ELF-1 (cell line): ENCODE results near the gene TCP11L2.
A peak's percentile ranks its signal among the peaks of the same experiment; 100 is the strongest.
"Not testable (repeated sequence)": the region's sequence is repeated elsewhere in the genome, so short reads cannot be mapped to it uniquely, and the experiment has no call there.

Experiments used
- DNase-seq: peaks from one replicate; pipeline ENCODE4 v3.0.0-alpha.2; 2016; ENCODE audit warnings: low read depth, low spot score

The TCP11L2 gene

DNA sequence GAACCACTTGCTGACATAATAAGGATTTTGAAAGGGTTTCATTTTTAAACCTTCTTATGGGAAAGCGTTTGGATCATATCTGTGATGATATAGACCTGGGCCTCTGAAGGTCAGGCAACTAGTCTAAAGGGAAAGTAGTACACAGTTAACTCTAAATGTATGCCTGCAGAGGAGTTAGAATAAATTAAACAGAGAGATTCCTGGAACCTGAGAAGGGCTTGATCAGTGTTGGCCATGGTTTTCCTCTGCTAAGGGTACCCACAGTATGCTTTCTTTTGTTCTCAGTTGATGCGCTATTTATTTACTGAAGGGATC is 40.6 kb downstream of the TCP11L2 start:
- no peak for DNase-seq

DNA sequence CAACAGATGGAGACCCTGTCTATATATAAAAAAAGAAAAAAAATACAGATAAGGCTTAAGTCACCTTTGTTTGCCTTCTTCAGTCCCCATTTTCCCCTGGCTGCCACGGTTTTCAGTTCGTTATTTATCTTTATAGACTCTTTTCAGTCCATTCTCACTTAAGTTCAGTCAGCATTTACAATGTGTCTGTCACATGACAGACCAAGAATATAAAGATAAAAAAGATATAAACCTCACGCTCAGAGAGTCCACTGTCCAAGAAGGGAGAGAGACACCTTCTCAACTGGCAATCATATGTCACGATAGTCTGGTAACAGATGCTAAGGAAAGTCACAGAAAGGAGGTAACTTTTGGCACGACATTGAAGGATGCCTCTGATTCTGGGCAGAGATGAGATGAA is 41.6 kb downstream of the TCP11L2 start:
- DNase-seq, result no peak

DNA sequence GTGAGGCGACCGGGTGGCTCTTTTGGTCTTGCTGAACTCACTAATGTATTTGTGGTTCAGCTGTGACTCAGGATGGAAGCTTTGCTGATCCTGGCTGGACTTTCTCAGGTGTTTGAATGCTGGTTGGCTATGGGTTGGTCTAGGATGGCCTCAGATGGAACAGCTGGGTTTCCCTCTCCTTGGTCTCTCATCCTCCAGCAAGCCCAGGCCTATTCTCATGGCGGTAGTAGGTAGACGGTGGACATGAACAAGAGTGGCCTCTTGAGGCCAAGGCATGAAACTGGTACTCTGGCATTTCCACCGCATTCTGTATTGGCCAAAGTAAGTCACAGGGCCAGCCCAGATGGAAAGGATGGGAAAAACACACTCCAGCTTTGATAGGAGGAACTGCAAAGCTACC is 43.2 kb downstream of the TCP11L2 start:
- peak; percentile 79 for DNase-seq

DNA sequence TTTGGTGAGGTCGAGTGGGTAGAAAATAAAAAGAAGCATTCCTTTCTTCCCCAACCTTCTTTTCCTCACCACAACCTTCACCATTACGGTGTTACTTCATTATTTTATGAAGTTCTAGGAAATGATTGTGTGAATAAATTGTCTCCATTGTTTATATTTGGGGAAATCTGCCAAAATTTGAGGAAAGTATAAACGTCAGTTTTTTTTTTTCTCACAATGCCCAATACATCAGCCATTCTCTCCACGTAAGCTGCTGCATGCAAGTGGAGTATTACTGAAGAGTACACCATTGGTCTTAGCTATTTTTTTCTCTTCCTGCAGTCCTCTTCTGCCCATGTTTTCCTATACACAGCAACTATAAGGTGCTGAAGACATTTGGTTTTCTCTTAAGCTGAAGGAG is 45.9 kb downstream of the TCP11L2 start:
- no peak for DNase-seq

DNA sequence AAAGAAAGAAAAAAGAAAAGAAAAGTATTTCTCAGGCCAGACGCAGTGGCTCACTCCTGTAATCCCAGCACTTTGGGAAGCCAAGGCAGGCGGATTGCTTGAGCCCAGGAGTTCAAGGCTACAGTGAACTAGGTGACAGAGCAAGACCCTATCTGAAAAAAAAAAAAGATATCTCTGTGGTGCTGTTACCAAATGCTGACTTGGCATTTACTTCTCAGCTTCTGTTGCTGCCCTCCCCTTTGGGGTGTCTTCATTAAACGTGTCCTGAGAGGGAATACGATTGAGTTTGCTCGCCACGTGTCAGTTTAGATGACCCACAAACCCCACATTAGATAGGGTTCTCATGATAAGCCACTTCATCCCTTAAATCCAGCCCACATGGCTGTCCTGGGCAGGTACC is 50.6 kb downstream of the TCP11L2 start:
- no peak for DNase-seq

DNA sequence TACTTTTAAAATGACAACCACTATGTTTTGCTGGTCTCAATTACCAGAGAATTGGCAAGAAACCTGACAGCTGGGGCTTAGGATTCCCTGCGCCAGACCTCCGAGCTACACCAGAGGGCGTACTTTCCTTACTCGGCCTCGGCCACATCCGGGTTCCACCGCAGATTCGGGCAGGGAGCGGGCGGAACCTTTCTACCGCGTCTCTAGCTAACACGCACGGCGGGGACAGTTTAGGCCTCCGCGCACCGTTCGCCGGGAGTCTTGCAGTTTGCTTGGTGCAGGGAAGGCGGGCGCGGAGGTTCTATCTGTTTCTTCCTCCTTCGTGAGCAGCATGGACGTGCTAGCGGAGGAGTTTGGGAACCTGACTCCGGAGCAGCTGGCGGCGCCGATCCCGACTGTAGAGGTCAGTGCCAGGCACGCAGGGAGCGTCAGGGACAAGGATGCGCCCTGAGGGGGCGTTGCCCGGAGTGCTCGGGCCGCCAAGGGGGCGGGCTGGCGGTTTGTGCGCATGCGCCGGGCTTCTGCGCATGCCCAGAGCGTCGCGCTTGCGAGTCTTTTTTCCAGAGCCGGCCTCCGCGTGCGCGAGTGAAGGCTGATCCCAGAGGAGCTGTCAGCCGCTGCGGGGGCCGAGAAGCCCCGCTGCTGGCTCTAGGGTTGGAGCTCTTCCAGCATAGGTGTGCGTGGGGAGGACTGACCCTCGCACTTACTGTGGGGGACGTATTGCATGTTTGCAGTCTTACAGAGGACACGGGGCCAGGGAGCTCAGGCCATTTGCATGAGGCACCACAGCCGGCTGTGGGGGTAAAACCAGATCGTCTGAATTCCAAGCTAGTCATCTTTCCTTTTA is 55.2 kb downstream of the TCP11L2 start, which contains the start of gene POLR3B:
POLR3B (plus strand) TSS at position 200 of the 847 bp plus-strand sequence; CDS start at position 332, 132 bp downstream.
- peak; percentile 97 for DNase-seq

DNA sequence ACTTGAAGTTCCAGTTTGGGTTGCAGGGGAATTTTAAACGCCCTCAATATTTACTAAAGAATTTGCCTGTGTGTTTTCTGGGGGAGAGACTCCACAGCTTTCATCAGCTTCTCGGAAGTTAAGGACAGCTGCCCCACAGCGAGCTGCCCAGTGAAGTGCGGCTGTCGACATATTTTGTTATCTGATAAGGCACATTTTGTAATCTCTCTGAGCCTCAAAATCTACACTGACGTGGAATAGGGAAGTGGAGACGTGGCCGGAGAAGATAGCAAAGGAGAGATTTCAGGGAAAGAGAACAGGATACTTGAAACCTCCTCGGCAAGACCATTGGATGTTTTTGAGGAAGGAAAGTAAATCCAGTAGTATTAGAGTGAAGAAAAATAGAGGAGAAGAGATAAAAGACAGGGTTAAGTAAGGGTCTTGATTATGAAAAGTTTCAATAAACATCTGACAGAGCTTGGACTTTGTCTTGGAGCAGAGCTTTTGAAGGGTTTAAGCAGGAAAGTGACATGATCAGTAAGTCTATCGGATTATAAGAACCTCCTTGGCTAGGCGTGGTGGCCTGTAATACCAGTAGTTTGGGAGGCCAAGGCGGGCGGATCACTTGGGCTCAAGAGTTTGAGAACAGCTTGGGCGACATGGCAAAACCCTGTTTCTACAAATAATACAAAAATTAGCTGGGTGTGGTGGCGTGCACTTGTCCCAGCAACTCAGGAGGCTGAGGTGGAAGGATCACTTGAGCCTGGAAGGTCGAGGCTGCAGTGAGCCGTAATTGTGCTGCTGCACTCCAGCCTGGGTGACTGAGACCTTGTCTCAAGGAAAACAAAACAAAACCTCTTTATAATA is 56.1 kb downstream of the TCP11L2 start:
- peak; percentile 7 for DNase-seq

DNA sequence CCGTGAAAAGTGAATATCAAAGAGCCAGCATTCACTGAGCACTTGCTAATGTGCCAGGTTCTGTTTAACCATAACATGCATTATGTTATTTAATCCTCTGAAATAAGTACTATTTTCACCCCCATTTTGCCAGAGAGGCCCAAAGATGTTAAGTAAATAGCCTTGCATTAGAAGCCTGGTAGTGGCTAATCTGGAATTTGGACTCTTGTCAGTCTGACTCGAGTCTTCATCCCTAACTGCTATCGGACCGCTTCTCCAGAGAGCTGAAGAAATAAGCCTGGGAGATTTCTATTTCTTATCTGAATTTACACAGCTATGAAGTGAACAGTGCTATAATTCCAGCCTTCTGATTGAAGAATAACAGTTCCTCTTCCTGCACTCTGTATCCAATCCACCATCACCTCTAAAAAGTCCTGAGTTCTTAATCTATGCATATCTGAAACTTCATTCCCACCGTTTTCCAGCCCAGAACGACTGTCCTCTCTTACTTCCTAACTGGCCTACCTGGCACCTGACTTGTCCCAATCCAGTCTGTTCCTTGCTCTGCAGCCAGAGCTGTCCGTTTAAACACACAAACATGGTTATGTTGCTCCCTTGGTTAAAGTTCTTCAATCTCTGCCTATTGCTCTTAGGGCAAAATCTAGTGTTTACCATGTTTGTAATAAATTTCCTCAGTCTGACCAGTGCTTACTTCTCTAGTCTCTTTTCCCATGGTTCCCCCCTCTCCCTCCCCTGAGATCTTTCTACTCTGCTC is 57.3 kb downstream of the TCP11L2 start:
- DNase-seq, result no peak

DNA sequence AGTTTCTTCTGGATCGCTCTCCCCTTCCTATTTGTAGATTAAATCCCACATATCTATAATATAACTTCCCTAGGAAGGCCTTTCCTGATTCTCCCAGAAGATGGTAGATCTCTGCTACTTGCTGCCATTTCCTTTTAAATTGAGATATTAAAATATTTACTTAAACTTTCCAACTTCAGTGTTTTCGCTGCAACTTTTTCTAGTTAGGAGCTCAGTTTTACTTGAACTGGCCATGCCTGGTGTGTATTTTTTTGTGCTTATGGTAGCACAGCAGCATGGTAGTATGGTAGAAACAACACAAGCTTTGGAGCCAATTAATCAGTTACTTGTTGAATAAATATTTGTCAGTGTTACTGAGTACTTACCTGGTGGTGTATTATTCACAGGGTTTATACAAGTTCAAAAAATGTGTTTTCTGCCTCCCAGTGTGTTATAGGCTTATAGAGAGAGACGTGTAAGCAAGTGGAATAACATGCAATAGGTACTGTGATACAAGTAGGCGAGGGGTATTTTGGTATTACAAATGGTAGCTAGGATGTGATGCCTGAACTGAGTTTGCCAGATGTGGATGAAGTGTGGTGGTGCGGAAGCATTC is 58.0 kb downstream of the TCP11L2 start:
- DNase-seq, result no peak

DNA sequence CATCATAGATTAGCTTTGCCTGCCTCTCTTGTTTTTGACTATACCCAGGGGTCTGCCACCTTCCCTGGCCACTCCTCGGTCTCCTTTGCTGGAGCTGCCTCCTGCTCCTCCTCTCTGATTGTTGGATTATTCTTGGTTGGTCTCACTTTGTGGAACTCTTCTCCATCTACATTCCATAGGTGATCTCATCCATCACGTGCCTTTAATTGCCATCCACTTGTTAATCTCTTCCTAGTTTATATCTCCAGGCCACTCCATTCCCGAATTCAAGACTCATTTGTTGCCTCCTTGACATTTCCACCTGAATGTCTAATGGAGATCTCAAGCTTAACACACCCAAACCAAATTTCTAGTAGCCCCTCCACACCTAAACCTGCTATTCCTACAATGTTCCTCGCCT is 60.4 kb downstream of the TCP11L2 start:
- DNase-seq, result no peak

DNA sequence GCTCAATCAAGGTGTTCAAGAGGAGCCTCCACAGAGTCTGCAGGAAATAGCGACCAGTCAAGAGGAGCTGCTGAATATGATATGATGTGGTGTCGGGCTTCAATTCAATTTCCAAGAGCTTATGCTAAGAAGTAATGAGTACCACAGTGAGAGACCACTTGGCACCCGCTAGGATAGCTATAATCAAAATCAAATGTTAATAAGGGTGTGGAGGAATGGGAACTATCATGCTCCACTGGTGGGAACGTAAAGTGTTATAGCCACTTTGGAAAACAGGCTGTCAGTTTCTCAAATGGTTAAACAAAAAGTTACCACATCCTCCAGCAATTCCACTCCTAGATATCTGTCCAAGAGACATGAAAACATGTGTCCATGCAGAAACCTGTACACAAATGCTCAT is 61.7 kb downstream of the TCP11L2 start:
- no peak for DNase-seq

DNA sequence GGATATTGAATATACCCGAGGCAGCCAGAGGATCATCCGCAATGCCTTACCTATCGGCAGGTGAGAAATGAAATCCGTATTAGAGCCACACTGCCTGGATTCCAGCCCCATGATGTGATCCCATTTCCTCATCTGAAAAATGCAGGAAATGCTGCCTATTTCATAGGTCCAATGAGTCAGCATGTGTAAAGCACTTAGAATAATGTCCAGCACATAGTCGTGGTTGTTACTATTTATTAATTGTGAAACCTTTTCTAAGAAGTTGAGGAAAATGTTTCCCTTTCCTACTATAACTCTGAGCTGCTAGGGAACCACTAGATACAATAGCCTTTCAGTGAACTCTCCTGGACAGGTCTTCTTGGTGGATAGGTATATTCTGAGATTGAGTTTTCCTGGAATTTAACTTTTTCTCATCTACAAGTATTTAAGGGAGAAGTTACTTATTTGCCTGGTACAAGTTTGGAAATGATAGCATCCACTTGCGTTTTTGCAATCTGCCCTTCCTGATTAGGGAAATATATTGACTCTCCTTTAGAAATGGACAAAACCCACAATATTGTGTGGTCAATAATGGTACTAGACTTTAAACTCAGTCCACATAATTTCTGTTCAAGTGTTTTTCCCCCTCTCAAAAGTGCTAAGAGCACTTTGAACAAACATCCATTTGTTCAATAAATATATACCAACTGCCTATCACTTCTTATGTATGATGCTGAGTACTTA is 67.3 kb downstream of the TCP11L2 start:
- no peak for DNase-seq

DNA sequence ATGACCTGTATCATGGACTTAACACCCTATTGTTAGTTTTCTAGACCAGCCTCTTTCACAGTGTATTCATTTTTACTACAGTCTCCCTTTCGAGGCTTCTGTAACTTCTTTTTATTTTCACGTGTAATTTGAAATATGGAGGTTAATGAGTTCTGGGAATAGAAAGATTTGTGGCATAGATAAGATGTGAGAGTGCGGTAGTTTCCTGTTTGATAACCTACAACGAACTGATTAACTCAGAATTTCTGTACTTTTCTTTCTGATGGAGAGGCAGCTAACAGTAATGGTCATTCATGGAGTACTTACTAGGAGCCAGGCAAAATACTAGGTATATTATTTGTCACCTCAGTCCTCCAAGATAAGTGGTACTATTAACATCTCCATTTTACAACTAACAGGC is 76.3 kb downstream of the TCP11L2 start:
- no peak for DNase-seq

DNA sequence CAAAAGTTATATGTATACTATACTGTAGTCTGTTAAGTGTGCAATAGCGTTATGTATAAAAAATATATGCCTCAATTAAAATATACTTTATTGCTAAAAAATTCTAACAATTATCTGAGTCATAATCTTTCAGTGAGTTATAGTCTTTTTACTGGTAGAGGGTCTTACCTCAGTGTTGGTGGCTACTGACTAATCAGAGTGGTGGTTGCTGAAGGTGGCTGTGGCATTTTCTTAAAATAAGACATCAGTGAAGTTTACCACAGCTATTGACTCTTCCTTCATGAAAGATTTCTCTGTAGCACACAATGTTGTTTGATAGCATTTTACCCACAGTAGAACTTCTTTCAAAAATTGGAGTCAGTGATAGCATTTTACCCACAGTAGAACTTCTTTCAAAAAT is 78.4 kb downstream of the TCP11L2 start:
- DNase-seq, result no peak

DNA sequence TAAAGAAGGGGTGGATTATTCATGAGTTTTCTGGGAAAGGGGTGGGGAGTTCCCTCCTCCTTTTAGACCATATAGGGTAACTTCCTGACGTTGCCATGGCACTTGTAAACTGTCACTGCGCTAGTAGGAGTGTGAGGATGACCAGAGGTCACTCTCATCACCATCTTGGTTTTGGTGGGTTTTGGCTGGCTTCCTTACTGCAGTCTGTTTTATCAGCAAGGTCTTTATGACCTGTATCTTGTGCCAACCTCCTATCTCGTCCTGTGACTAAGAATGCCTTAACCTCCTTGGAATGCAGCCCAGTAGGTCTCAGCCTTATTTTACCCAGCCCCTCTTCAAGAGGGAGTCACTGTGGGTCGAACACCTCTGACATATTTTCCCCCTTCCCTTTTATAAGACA is 79.3 kb downstream of the TCP11L2 start:
- DNase-seq, result not testable (repeated sequence)

DNA sequence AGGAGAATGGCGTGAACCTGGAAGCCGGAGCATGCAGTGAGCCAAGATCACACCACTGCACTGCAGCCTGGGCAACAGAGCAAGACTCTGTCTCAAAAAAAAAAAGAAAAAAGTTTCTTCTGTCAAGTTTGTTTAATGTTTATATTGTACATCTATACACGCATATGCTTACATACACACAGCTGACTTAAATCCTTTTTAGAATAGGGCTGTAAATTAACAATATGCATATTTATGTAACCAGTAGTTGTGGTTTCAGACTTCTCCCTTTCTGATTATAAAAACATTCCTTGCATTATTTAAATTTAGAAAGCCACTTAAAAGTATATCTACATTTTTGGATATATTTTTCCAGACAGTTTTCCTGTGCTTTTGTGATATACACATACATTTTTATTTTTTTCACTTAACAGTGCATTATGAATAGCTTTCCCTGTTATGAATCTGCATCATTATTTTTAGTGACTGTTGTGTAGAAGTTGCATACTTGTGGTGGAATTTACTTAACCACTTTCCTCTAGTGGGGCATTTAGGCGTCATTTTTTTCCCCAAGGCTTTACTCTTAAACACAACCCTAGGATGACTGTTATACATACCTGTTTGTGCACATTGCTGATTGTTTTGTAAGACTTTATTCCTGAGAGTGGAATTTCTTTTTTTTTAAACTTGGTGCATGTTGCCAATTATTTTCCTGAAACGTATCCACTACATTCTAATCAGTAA is 84.4 kb downstream of the TCP11L2 start:
- DNase-seq, result no peak

DNA sequence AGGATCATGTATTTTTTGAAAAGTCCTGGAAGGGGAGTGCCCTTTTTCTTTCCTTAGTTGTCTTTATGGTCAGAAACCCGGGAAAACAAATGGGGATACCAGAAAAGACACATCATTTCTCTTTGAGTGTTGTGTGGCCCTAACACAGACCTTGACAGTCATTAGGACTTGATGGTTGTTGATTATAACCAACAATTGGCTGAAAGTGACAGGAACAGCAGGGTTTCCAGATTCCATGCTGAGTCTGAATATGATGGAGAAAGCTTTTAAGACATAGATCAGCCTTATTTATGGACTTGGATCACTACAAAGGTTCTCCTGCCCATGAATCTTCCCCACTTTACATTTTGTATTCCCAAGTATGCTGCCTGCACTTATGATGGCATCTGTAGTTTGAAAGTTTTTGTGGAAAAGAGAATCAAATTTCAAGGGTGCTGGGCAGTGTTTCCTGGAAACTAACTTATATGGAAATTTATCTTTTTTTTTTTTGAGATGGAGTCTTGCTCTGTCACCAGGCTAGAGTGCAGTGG is 85.4 kb downstream of the TCP11L2 start:
- DNase-seq, result no peak

DNA sequence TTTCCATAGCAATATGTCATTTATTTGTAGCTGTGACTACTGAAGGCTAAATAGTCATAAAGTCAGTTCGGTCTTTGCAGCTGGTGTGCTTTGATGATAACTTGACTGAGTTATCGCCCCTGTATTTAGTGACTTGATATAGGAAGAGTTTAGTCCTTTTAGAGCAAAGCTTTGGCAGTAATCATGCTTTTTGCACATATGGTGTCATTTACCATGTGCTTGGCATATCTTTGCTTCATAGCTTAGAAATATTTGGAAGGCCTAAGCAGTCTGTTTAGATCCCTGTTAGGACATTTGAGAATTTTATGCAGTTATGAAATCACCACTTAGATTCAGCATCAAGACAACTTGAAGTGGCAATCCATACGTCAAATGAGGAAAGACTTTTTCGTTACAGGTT is 86.6 kb downstream of the TCP11L2 start:
- no peak for DNase-seq

DNA sequence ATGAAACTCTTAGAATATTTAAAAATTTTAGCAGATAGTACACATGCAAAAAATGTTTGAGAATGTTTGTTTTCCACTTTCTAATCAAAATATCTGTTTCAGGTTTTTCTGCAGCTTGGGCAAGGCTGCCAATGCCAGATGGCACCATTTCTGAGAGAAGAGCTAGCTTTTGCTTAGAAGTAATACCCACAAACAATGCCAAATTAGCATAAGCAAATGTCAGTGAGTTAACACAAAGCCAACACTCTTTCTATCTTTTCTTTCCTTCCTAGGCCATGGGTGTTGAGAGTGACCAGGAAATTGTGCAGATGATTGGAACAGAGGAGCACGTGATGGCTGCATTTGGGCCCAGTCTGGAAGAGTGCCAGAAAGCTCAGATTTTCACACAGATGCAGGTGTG is 90.2 kb downstream of the TCP11L2 start:
- DNase-seq, result no peak
